ENCODE results near the gene MIOS.
"Not testable (repeated sequence)": the region's sequence is repeated elsewhere in the genome, so short reads cannot be mapped to it uniquely, and the experiment has no call there.

DNA sequence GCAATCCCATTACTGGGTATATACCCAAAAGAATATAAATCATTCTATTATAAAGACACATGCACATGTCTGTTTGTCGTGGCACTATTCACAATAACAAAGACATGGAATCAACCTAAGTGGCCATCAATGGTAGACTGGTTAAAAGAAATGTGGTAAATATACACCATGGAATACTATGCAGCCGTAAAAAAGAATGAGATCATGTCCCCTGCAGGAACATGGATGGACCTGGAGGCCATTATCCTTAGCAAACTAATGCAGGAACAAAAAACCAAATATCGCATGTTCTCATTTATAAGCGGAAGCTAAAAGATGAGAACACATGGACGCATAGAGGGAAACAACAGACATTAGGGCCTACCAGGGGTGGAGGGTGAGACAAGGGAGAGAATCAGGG, 5.1 kb upstream of the MIOS start:
- not testable (repeated sequence) for TF ChIP-seq ZNF274 (IDR thresholded peaks at IDR 0.05; ENCODE audit: low read depth, low read length); YY1 (IDR thresholded peaks at IDR 0.05; ENCODE audit: insufficient read depth, insufficient read length); SUZ12 (IDR thresholded peaks at IDR 0.05; ENCODE audit: extremely low read depth, insufficient read depth, insufficient read length)

Data from NT2/D1 (cell line).